NCI-H146 (cell line): ENCODE results near the gene PFAS.
"Not testable (repeated sequence)": the region's sequence is repeated elsewhere in the genome, so short reads cannot be mapped to it uniquely, and the experiment has no call there.

Experiments
- DNase-seq: peaks from one replicate; lab custom pipeline; 2025; lab: John Stamatoyannopoulos, UW

Gene PFAS

DNA sequence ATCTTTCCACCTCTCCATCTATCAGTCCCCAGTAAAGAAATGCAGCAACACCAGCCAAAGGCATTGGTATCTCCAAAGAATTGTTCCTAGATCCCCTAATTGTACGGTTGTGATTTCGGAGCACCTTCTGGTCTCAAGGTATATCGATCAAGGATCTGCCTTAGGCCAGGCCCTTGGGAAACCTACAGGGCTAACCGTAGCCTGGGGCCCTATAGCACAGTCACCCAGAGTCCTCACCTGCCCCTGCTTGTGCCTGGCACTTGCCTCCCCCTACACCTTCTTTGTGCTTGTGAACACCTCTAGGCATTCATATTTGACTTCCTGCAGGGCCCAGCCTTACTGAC lies 21.9 kb upstream of the PFAS start:
- no peak for DNase-seq

DNA sequence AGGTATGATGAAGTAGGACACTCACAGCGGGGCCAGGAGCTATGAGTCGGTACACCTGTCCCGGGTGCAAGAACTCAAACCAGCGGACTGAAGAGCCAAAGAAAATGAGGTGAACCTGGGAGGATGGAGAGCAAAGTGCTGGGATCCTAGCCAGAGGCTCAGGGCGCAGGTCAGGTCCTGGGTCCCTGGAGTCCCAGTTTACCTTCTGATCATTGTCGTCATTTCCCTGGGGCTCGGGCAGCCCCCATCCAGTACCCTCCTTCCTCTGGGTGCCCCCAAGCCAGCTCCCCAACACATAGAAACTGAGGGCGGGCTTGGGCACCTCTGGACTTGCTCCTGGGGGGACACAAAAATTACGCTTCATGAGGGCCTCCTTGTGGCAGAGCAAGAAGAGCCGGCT lies 17.4 kb upstream of the PFAS start:
- DNase-seq, result no peak

DNA sequence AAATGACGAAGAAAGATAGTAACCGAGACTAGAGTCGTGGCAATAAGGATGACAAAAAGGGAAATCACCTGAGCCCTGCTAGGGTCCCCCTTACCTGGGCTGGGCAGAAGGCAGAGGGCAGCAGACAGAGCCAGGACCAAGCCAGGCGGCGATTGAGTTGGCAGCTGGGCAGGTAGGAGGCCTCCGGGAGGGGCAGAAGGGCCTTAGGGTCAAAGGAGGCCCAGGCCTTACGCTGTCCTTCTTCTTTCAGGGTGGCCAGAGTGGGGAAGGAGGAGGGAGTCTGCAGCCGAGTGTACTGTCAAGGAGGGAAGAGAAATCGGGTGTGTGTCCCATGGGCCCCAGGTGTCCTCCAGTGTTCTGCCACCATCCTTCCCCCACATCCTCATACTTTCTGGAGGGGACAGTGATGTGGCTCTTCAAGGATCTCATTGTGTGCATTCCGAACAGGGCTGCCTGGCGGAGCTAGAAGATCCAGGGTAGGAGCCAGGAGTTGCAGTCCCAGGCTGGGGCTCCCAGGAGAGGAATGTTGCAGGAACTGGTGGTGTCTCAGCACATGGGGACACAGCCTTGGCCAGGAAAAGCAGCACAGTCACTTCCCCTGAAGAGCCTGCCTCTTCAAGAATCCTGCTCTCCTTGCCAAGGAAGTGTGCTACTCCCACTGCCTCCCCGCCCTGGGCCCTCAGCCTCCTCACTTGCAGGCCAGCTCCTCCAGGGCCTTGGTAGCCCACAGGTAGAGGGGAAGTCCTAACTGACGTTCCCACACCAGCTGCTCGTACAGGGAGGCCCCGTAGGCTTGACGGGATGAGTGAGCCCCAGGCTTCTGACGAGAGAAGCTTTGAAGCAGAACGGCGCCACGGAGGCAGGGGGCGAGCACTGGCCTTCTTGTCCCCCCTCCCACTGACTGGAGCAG lies 14.5 kb upstream of the PFAS start:
- no peak for DNase-seq

DNA sequence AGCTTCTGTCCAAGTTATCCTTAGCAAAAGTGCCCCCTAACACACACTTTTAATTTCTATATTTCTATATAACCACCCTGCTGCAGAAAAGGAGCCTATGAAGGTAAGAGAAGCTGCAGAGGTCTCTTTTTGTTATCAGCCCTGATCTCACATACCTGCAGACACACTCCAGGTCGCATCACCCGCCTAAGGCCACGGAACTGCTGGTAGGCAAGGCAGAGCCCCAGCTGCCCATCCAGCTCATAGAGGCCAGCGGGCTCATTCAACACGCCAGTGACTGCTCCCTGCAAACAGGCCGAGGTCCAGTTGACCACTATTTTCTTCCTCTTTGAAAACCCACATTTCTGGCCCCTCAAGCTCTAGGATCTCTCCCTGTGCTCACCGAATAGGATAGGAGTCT lies 13.4 kb upstream of the PFAS start:
- no peak for DNase-seq

DNA sequence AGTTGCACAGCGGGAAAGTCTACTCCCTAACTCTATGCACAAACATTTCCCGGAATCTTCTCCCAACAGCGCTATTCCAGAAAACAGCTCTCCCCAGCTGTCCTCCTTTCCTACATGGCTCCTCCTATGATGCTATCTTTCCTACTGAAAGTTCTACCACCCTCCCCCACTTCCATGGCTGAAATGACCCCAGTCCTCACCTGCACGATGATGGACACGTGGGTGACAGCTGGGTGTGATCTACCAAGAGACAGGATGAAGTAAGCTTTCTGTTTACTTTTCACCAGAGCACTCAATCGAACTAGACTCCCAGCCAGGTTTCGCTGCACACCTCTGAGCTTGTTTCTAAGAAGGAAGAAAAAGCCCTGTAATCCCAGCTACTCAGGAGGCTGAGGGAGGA lies 11.9 kb upstream of the PFAS start:
- no peak for DNase-seq

DNA sequence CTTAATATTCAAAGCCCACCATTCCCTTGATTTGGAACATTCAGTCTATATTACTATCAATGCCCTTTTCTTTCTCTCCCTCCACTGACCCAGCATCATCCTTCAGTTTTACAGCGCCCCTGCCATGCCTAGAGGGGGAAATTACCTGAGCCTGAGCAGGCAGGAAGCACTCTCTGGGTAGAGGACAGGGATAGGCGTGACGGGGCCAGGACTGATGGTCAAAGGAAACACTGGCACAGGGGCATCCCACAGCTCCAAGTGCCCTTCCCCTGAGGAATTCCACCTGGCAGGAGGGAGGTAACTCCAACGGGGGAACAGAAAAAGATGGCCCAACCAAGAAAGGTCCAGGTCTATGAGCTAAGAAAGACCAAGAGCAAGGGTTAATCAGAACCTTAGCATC lies 11.2 kb upstream of the PFAS start:
- no peak for DNase-seq

DNA sequence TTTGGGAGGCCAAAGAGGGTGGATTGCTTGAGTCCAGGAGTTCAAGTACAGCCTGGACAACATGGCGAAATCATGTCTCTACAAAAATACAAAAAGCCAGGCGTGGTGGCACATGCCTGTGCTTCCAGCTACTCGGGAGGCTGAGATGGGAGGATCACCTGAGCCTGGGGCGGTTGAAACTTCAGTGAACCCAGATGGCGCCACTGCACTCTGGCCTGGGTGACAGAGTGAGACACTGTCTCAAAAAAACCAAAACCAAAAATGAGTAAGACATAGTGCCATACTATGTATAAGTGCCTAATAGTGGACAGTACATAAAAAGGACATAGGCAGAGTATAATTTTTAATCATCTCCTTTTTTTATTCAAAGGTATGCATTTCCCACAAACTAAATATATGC lies 5.3 kb upstream of the PFAS start:
- no peak for DNase-seq

DNA sequence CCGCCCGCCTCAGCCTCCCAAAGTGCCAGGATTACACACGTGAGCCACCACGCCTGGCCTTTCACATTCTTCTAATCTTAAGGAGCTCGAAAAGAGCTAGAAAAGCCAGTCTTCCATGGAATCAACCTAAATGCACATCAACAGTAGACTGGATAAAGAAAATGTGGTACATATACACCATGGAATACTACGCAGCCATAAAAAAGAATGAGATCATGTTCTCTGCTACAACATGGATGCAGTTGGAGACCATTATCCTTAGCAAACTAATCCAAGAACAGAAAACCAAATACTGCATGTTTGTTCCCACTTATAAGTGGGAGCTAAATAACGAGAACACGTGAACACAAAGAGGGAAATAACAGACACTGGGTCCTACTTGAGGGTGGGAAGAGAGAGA lies 4.3 kb upstream of the PFAS start:
- no peak for DNase-seq

DNA sequence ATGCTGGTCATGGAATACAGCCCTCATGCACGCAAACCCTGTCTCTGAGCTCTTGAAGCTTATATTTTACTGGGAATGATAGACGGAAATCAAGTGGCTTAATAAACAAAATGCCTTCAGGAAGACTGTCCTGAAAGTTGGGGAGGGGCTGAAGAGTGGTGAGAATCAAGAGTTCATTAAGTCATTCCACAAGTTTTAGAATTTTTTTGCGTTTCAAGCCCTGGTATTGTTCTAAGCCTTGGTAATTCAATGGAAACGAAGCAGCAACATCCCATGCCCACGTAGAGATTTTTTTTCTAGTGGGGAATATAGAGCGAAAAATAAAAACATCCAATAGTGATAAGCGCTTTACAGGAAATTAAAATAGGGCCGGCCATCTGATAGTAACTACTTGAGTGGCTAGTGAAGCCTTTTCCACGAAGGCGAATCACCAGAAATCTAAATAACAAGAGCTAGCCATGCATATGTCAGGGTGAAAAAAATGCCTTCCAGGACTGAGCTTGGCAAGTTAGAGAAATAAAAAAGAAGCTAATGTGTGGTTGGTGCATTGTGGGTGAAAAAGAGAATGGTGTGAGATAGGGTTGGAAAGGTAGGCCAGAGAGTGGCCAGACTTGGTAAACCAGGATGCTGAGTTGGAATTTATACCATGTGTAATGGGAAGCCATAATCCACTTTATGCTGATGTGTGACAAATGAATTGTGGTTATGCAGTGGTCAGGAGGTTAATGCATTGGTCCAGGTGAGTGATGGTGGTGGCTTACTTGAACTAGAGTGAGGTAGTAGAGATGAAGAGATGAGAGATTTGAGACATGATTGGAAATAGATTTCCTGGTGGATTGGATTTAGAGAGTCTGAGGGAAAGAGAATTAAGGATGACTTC lies 772 bp downstream of the PFAS start:
- no peak for DNase-seq

DNA sequence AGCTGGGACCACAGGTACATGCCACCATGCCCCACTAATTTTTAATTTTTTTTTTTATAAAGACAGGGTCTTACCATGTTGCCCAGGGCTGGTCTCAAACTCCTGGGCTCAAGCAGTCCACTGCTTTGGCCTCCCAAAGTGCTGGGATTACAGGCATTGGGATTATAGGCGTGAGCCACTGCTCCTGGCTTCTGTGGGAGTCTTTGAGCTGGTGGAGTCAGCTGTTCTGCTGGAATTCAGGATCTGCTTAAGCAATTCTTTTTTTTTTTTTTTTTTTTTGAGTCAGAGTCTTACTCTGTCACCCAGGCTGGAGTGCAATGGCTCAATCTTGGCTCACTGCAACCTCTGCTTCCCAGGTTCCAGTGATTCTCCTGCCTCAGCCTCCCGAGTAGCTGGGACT lies 2.3 kb downstream of the PFAS start:
- DNase-seq, result not testable (repeated sequence)

DNA sequence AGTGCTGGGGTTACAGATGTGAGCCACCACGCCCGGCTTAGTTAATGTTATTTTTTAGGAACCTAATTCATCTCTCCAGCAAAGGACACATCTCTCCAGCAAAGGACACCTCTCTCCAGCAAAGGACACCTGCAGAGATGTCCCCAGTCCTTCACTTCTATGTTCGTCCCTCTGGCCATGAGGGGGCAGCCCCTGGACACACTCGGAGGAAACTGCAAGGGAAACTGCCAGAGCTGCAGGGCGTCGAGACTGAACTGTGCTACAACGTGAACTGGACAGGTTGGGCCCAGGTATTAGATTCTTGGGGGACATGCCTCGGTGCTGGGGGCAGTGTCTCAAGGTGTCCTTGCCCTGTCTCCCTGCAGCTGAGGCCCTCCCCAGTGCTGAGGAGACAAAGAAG lies 4.7 kb downstream of the PFAS start:
- peak; percentile 12 for DNase-seq

DNA sequence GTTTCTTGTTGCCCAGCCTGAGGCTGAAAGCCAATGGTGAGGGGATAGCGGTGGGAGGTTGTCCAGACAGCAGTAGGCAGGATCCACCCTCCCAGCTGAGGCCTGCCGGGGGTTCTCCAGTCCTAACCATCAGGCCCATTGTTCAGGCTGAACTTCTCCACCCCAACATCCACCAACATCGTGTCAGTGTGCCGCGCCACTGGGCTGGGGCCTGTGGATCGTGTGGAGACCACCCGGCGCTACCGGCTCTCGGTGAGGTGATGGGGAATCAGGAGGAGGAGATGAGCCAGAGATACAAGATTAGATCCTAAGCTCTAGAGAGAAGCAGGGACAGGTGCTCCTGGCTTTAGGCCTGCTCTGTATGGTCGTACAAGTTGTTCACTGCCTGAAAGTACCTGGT lies 5.8 kb downstream of the PFAS start:
- DNase-seq, result no peak

DNA sequence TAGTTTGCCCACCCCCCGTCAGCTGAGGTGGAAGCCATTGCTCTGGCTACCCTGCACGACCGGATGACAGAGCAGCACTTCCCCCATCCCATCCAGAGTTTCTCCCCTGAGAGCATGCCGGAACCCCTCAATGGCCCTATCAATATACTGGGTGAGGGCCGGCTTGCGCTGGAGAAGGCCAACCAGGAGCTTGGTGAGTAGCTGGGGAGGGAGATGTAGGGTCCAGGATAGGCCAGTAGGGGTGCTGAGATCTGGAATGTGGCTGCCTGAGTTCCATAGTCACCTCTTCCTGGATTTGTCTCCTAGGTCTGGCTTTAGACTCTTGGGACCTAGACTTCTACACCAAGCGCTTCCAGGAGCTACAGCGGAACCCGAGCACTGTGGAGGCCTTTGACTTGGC lies 6.4 kb downstream of the PFAS start:
- no peak for DNase-seq

DNA sequence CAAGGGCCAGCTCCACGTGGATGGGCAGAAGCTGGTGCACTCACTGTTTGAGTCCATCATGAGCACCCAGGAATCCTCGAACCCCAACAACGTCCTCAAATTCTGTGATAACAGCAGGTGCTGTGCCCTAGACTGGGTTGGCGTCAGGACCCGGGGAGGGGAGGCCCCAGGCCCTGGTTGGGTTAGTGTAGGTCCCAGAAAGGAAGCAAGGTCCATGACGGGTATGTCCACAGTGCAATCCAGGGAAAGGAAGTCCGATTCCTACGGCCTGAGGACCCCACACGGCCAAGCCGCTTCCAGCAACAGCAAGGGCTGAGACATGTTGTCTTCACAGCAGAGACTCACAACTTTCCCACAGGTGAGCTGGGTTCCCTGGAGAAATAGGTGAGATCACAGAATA lies 7.2 kb downstream of the PFAS start:
- DNase-seq, result no peak

DNA sequence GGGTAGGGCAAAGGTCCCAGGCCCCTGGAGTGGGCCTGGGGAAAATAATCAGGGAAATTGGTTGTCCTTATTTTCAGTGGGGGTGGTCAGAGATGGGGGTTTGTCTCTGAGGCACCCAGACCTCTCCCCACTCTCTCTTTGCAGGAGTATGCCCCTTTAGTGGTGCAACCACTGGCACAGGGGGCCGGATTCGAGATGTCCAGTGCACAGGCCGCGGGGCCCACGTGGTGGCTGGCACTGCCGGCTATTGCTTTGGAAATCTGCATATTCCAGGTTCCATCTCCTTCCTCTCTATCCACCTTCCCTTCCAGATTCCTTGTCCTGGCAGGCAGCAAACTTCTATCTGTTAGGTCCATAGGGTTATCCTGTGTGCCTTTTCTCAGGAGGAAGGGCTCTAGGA lies 7.6 kb downstream of the PFAS start:
- DNase-seq, result no peak

DNA sequence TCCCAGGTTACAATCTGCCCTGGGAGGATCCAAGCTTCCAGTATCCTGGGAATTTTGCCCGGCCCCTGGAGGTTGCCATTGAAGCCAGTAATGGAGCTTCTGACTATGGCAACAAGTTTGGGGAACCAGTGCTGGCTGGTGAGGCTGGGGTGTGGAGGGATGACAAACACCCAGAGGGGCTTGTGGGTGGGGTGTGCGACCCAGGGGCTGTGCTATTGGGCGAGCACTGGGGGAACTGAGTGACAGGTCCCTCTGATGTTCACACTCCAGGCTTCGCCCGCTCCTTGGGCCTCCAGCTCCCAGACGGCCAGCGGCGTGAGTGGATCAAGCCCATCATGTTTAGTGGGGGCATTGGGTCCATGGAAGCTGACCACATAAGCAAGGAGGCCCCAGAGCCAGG lies 8.7 kb downstream of the PFAS start:
- no peak for DNase-seq

DNA sequence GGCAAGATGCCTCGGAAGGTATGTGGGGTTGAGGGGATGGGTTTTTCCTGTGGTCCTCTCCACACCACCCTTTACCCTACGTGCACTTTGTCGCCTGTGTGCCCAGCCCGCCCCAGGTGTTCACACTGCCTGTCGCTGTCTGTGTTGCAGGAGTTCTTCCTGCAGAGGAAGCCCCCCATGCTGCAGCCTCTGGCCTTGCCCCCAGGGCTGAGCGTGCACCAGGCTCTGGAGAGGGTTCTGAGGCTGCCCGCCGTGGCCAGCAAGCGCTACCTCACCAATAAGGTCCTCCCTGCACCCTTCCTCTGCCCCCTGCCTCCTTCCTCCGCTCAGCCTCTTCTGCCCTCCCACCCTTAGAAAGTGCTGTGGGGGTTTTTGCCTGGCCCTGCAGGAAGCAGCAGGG lies 15.2 kb downstream of the PFAS start:
- DNase-seq, result no peak

DNA sequence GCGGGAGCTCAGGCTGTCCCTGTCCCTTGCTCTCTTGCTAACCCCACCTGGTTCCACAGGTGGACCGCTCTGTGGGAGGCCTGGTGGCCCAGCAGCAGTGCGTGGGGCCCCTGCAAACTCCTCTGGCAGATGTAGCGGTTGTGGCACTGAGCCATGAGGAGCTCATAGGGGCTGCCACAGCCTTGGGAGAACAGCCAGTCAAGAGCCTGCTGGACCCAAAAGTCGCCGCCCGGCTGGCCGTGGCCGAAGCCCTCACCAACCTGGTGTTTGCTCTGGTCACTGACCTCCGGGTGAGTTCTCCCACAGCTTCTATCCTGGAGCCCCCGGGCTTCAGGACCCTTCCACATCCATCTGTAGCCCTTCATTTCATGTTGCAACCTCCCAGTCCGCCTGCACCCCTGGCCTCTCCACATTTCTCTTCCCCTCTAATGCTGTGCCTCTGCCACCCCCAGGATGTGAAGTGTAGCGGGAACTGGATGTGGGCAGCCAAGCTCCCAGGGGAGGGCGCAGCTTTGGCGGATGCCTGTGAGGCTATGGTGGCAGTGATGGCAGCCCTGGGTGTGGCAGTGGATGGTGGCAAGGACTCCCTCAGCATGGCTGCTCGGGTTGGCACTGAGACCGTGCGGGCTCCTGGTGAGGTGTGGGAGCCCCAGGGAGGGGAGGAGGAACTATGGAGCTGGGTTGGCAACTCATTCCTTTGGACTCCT lies 15.9 kb downstream of the PFAS start:
- DNase-seq, result no peak

DNA sequence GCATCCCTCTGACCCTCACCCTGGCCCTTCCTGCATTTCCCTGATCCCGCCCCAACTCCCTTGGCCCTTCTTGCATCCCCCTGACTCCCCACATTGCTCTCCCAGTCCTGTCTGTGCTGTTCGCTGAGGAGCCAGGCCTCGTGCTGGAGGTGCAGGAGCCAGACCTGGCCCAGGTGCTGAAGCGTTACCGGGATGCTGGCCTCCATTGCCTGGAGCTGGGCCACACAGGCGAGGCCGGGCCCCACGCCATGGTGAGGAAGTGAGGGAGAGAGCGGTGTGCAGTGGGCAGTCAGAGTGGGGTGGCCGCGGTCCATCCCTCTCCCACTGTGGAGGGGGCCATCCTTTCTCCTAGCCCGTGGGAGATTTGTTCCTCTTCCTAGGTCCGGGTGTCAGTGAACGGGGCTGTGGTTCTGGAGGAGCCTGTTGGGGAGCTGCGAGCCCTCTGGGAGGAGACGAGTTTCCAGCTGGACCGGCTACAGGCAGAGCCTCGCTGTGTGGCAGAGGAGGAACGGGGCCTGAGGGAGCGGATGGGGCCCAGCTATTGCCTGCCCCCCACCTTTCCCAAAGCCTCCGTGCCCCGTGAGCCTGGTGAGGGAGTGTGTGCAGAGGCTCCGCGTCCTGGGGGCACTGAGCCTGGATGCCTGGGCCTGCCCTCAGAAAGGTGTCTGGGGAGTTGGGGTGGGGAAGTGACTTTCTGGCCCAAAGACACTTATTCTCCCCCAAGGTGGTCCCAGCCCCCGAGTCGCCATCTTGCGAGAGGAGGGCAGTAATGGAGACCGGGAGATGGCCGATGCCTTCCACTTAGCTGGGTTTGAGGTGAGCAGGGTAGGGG lies 17.8 kb downstream of the PFAS start:
- DNase-seq, result no peak

DNA sequence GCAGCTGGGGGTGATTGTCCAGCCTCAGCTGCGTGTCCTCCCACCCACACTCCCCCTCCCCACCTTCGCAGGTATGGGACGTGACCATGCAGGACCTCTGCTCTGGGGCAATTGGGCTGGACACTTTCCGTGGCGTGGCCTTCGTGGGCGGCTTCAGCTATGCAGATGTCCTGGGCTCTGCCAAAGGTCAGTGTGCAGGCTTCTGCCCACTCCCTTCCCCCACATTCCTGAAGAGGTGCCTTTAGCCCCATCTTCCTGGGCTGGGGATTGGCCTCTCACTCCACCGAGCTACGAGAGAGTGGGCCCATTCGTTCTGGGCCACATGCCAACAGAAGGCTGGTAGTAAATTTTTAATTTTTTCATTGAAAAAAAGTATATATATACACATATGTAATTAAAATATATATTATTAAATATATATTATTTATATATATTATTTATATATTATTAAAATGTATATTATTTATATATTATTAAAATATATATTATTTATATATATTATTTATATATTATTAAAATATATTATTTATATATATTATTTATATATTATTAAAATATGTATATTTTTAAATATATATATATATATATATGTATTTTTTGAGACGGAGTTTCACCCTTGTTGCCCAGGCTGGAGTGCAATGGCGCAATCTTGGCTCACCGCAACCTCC lies 18.5 kb downstream of the PFAS start:
- DNase-seq, result no peak

DNA sequence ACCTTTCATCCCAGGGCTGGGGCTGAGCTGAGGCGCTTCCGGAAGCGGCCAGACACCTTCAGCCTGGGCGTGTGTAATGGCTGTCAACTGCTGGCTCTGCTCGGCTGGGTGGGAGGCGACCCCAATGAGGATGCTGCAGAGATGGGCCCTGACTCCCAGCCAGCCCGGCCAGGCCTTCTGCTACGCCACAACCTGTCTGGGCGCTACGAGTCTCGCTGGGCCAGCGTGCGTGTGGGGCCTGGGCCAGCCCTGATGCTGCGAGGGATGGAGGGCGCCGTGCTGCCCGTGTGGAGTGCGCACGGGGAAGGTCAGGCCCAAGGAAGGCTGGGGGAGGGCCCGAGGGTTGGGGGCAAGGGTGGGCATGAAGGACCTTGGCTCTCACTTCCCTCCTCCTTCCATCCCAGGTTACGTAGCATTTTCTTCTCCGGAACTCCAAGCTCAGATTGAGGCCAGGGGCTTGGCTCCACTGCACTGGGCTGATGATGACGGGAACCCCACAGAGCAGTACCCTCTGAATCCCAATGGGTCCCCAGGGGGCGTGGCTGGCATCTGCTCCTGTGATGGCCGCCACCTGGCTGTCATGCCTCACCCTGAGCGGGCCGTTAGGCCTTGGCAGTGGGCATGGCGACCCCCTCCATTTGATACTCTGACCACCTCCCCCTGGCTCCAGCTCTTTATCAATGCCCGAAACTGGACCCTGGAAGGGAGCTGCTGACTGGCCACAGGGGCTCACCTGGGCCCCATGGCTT lies 19.6 kb downstream of the PFAS start:
- DNase-seq, result no peak
